Cardiac muscle cell (in vitro differentiated cells and primary cell): Measurements from ENCODE around the gene ANGPTL4. TPM values are rescaled to one million over a fixed set of nuclear protein-coding genes. Genes with fewer than 3 reads are reported as not detected.

Source experiments
- DNase-seq, 2 donors: peaks; one replicate each; pipeline versions ENCODE4 v3.0.0 to v3.0.0-alpha.2; 2010 to 2017; ENCODE audit warnings: low read depth in 1 of 2, low spot score in 1 of 2
- H3K27ac ChIP-seq: fragments of 200-600 bp; sonication (generic); 2 replicates; pipeline ENCODE4 v1.5.1; 2016
- H3K27me3 ChIP-seq: fragments of 200-600 bp; sonication (generic); 2 replicates; pipeline ENCODE4 v1.6.0; 2016; ENCODE audit warnings: control low read depth
- H3K36me3 ChIP-seq: fragments of 200-600 bp; sonication (generic); 2 replicates; pipeline ENCODE4 v1.5.1; 2016; ENCODE audit warnings: control low read depth
- H3K4me1 ChIP-seq: fragments of 200-600 bp; sonication (generic); 2 replicates; pipeline ENCODE4 v1.8.1; 2017; ENCODE audit warnings: low read depth, mild to moderate bottlenecking, mixed run types
- H3K4me3 ChIP-seq: fragments of 200-600 bp; sonication (generic); 2 replicates; pipeline ENCODE4 v1.5.1; 2016; ENCODE audit warnings: mild to moderate bottlenecking
- H3K9me3 ChIP-seq: fragments of 200-600 bp; sonication (generic); 2 replicates; pipeline ENCODE4 v1.5.1; 2017; ENCODE audit warnings: low read depth, mild to moderate bottlenecking, control low read depth
- CTCF ChIP-seq: IDR thresholded peaks from 2 replicates; pipeline ENCODE4 v1.5.1; 2012; ENCODE audit warnings: low read depth, mild to moderate bottlenecking, low read length
- polyA plus RNA-seq: library from polyadenylated mRNA; unstranded; fragments of >200 nt; fragmentation: Nextera tagmentation; extraction: Ambion mirVana; gene quantifications from 2 replicates; pipeline ENCODE4 v1.2.1, GENCODE V29; 2016
- total RNA-seq: library from RNA; depleted of rRNA; stranded (reverse); fragments of >200 nt; gene quantifications from 2 replicates; pipeline ENCODE4 v1.2.3, GENCODE V29; 2016

The ANGPTL4 gene
- total and polyA plus RNA-seq, 2 experiments from 2014 or later = 3.2 to 6.0 TPM

GRCh38 chr19:8324186-8325050, 39.5 kb upstream of the ANGPTL4 start:
- no peak for DNase-seq
- no peaks in the 10 kb centered on the region for H3K9me3 ChIP-seq
- H3K4me1 ChIP-seq = peaks cover 11% of the 10 kb centered on the region
- TF ChIP-seq CTCF = no peak
- H3K27me3 ChIP-seq = peaks cover 2% of the 10 kb centered on the region
- H3K36me3 ChIP-seq = peaks cover 5% of the 10 kb centered on the region
- H3K27ac ChIP-seq = peak overlapping the region; percentile 15
- no peak overlapping the region for H3K4me3 ChIP-seq

GRCh38 chr19:8325454-8325853, 38.5 kb upstream of the ANGPTL4 start:
- Histone ChIP-seq H3K4me3 (no peak overlapping the region), H3K27ac (no peak overlapping the region)

GRCh38 chr19:8329996-8330395, 34.0 kb upstream of the ANGPTL4 start:
- H3K36me3 ChIP-seq = no peaks in the 10 kb centered on the region
- H3K27ac ChIP-seq = no peak overlapping the region
- no peaks in the 10 kb centered on the region for H3K9me3 ChIP-seq
- peaks cover 41% of the 10 kb centered on the region for H3K27me3 ChIP-seq
- no peak overlapping the region for H3K4me3 ChIP-seq
- DNase-seq = no peak
- H3K4me1 ChIP-seq = no peaks in the 10 kb centered on the region
- TF ChIP-seq CTCF = no peak

More at GRCh38 chr19:8325454-8325853, 38.5 kb upstream of the ANGPTL4 start:
- Histone ChIP-seq H3K4me1 (peaks cover 6% of the 10 kb centered on the region), H3K9me3 (no peaks in the 10 kb centered on the region), H3K36me3 (peaks cover 5% of the 10 kb centered on the region), H3K27me3 (peaks cover 2% of the 10 kb centered on the region)
- TF ChIP-seq CTCF = no peak
- no peak for DNase-seq

GRCh38 chr19:8331263-8331845, 32.6 kb upstream of the ANGPTL4 start:
- peaks cover 55% of the 10 kb centered on the region for H3K27me3 ChIP-seq
- H3K4me3 ChIP-seq = no peak overlapping the region
- no peak for TF ChIP-seq CTCF
- no peak for DNase-seq
- H3K36me3 ChIP-seq = no peaks in the 10 kb centered on the region
- no peaks in the 10 kb centered on the region for H3K4me1 ChIP-seq
- no peak overlapping the region for H3K27ac ChIP-seq
- H3K9me3 ChIP-seq = no peaks in the 10 kb centered on the region

- no peaks in the 10 kb centered on the region for H3K36me3 ChIP-seq
- H3K27ac ChIP-seq = no peak overlapping the region
- no peak overlapping the region for H3K4me3 ChIP-seq
- H3K9me3 ChIP-seq = no peaks in the 10 kb centered on the region
- TF ChIP-seq CTCF = no peak
- H3K27me3 ChIP-seq = peaks cover 57% of the 10 kb centered on the region
- H3K4me1 ChIP-seq = no peaks in the 10 kb centered on the region
- DNase-seq = no peak
Observed at GRCh38 chr19:8332976-8333766, 30.8 kb upstream of the ANGPTL4 start.
